Upper lobe of right lung (tissue), 1 donor: Measurements from ENCODE around the gene MAN1C1. TPM values are rescaled to one million over a fixed set of nuclear protein-coding genes. Genes with fewer than 3 reads are reported as not detected.
"Not testable (repeated sequence)": the region's sequence is repeated elsewhere in the genome, so short reads cannot be mapped to it uniquely, and the experiment has no call there.

ENCODE experiments used
- ATAC-seq: fragments of 200-7000 bp; cut with Tn5 transposase; one replicate; pipeline ENCODE4 v1.9.1; 2020; ENCODE audit warnings: mild to moderate bottlenecking, moderate library complexity
- DNase-seq: peaks from one replicate; pipeline ENCODE4 v3.0.0-alpha.2; 2020
- H3K27ac ChIP-seq: fragments of 200-600 bp; one replicate; pipeline ENCODE4 v1.8.0; 2022
- H3K27me3 ChIP-seq: fragments of 200-600 bp; one replicate; pipeline ENCODE4 v1.8.0; 2022; ENCODE audit warnings: mild to moderate bottlenecking
- H3K36me3 ChIP-seq: fragments of 200-600 bp; one replicate; pipeline ENCODE4 v1.8.0; 2022
- H3K4me1 ChIP-seq: fragments of 200-600 bp; one replicate; pipeline ENCODE4 v1.8.0; 2022
- H3K4me3 ChIP-seq: fragments of 200-600 bp; one replicate; pipeline ENCODE4 v1.8.0; 2022; ENCODE audit warnings: mild to moderate bottlenecking
- H3K9me3 ChIP-seq: fragments of 200-600 bp; one replicate; pipeline ENCODE4 v1.8.0; 2022
- CTCF ChIP-seq: fragments of 200-600 bp; IDR thresholded peaks from one replicate; pipeline ENCODE4 v1.8.0; 2022; ENCODE audit warnings: antibody characterized with exemption
- intact Hi-C: fragments of 100-400 bp; cut with DNase I; formaldehyde crosslinking; loops from one replicate; pipeline ENCODE4 v1.11.0; 2022
- total RNA-seq: library from RNA; stranded (reverse); fragmentation: NEBNext Ultra II Directional; extraction: Animal tissue kit (Norgen Biotek cat#: 25700); gene quantifications from one replicate; pipeline ENCODE4 v1.2.1, GENCODE V29; 2021
- donor health status: DM: no; HTN: yes; CAD: no; lungs with severe emphysema.

The MAN1C1 gene
- total RNA-seq, 1 donor from 2014 or later, result 19.7 TPM

GRCh38 chr1:25628741-25629421, 12.3 kb downstream of the MAN1C1 start:
- ATAC-seq, result no peak
- Histone ChIP-seq H3K36me3 (no peaks in the 10 kb centered on the region), H3K4me3 (no peak overlapping the region), H3K4me1 (peaks cover 22% of the 10 kb centered on the region), H3K9me3 (no peaks in the 10 kb centered on the region), H3K27me3 (no peaks in the 10 kb centered on the region), H3K27ac (no peak overlapping the region)
- DNase-seq, result no peak
- intact Hi-C loops, result no loop called here
- no peak for TF ChIP-seq CTCF

- no peaks in the 10 kb centered on the region for H3K9me3 ChIP-seq
- peaks cover 22% of the 10 kb centered on the region for H3K4me1 ChIP-seq
- TF ChIP-seq CTCF, result no peak
- no peak overlapping the region for H3K27ac ChIP-seq
- intact Hi-C loops, result no loop called here
- H3K27me3 ChIP-seq, result no peaks in the 10 kb centered on the region
- H3K4me3 ChIP-seq, result no peak overlapping the region
- H3K36me3 ChIP-seq, result no peaks in the 10 kb centered on the region
- ATAC-seq (no peak), DNase-seq (no peak)
Observed at GRCh38 chr1:25629836-25630235, 13.2 kb downstream of the MAN1C1 start.

GRCh38 chr1:25631750-25632485, 15.3 kb downstream of the MAN1C1 start:
- Histone ChIP-seq H3K4me3 (peak overlapping the region; percentile 30), H3K27me3 (no peaks in the 10 kb centered on the region), H3K36me3 (no peaks in the 10 kb centered on the region), H3K27ac (peak overlapping the region; percentile 68), H3K9me3 (no peaks in the 10 kb centered on the region), H3K4me1 (peaks cover 22% of the 10 kb centered on the region)
- ATAC-seq (peak; percentile 20), DNase-seq (no peak)
- TF ChIP-seq CTCF, result no peak
- intact Hi-C loops, result no loop called here

GRCh38 chr1:25634066-25634465, 17.5 kb downstream of the MAN1C1 start:
- ATAC-seq (no peak), DNase-seq (no peak)
- intact Hi-C loops, result no loop called here
- H3K27ac ChIP-seq, result no peak overlapping the region
- no peaks in the 10 kb centered on the region for H3K9me3 ChIP-seq
- TF ChIP-seq CTCF, result no peak
- no peaks in the 10 kb centered on the region for H3K27me3 ChIP-seq
- no peaks in the 10 kb centered on the region for H3K36me3 ChIP-seq
- H3K4me3 ChIP-seq, result no peak overlapping the region
- H3K4me1 ChIP-seq, result peaks cover 22% of the 10 kb centered on the region

- no peaks in the 10 kb centered on the region for H3K9me3 ChIP-seq
- no peak overlapping the region for H3K27ac ChIP-seq
- H3K36me3 ChIP-seq, result no peaks in the 10 kb centered on the region
- H3K4me1 ChIP-seq, result peaks cover 22% of the 10 kb centered on the region
- no peak for ATAC-seq
- no peaks in the 10 kb centered on the region for H3K27me3 ChIP-seq
- no peak overlapping the region for H3K4me3 ChIP-seq
- no peak for DNase-seq
- intact Hi-C loops, result no loop called here
- TF ChIP-seq CTCF, result no peak
Observed at GRCh38 chr1:25634896-25635295, 18.3 kb downstream of the MAN1C1 start.

GRCh38 chr1:25636141-25636540, 19.6 kb downstream of the MAN1C1 start:
- intact Hi-C loops, DNase-seq, H3K9me3 ChIP-seq, ATAC-seq, H3K27ac ChIP-seq, H3K4me3 ChIP-seq, H3K27me3 ChIP-seq, H3K36me3 ChIP-seq: not testable (repeated sequence)
- peaks cover 15% of the 10 kb centered on the region for H3K4me1 ChIP-seq
